Measurements from ENCODE around the gene CABYR.

The CABYR gene

DNA sequence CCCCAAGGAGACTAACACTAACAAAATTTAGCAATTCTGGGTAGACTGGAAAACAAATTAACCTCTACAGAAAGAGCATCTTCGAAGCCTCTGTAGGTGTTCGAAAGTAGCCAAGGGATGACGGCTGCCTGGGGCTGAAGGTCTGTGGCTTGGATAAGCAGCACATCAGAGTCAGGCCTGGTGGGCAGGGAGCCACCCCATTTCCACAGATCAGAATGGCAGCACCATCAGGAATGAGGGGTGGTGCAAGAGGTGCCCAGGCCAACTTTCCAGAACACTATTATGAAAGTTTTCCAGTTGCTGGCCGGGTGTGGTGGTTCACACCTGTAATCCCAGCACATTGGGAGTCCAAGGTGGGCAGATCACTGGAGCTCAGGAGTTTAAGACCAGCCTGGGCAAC lies 57.9 kb downstream of the CABYR start:
- H3K4me3 ChIP-seq (ENCODE audit: control insufficient read depth, low read depth, low read length): no peak overlapping the region
- no peak for DNase-seq (ENCODE audit: low read depth)
- TF ChIP-seq, protein P1, sequence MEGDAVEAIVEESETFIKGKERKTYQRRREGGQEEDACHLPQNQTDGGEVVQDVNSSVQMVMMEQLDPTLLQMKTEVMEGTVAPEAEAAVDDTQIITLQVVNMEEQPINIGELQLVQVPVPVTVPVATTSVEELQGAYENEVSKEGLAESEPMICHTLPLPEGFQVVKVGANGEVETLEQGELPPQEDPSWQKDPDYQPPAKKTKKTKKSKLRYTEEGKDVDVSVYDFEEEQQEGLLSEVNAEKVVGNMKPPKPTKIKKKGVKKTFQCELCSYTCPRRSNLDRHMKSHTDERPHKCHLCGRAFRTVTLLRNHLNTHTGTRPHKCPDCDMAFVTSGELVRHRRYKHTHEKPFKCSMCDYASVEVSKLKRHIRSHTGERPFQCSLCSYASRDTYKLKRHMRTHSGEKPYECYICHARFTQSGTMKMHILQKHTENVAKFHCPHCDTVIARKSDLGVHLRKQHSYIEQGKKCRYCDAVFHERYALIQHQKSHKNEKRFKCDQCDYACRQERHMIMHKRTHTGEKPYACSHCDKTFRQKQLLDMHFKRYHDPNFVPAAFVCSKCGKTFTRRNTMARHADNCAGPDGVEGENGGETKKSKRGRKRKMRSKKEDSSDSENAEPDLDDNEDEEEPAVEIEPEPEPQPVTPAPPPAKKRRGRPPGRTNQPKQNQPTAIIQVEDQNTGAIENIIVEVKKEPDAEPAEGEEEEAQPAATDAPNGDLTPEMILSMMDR (IDR thresholded peaks at IDR 0.05; ENCODE audit: control insufficient read depth, insufficient read depth, low read depth, low read length, missing control alignments): no peak

DNA sequence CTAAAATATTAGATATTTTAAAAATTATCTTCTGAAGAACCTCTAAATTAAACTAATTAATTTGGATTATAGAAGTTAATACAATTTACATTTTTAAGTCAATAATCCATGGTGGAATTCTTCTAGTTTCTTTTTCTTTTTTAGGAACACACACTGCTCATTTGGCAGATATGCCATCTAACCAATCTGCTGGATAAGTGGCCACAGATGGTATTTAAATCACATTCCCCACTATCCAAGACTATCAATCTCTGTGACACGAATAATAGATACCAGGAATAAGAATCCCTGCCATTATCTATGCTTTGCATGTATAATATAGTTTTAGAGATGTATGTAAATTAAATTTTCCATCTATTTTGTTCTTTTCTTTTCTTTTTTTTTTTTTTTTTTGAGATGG lies 58.5 kb downstream of the CABYR start:
- H3K4me3 ChIP-seq (ENCODE audit: control insufficient read depth, low read depth, low read length): no peak overlapping the region
- no peak for DNase-seq (ENCODE audit: low read depth)
- TF ChIP-seq, protein P1 (IDR thresholded peaks at IDR 0.05; ENCODE audit: control insufficient read depth, insufficient read depth, low read depth, low read length, missing control alignments): no peak

DNA sequence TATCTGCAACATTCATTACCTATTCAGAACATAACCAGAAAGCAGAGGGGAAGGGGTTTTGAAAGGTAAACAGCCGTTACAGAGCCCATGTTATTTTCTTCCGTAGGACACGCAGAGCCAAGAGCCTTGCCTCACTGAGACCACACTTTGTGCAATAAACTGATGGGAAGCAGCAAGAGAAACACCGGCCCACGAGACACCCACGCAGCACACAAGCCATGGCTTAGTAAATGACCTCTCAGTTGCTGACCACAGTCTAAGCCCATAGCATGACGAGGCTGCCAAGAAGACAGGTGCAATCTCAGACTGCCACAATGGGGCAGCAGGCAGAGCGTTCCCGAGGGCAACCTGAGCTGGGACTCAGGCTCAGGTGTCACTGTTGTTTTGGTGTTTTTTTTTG lies 59.6 kb downstream of the CABYR start:
- no peak for DNase-seq (ENCODE audit: low read depth)
- TF ChIP-seq, protein P1 (IDR thresholded peaks at IDR 0.05; ENCODE audit: control insufficient read depth, insufficient read depth, low read depth, low read length, missing control alignments): no peak
- H3K4me3 ChIP-seq (ENCODE audit: control insufficient read depth, low read depth, low read length): no peak overlapping the region

DNA sequence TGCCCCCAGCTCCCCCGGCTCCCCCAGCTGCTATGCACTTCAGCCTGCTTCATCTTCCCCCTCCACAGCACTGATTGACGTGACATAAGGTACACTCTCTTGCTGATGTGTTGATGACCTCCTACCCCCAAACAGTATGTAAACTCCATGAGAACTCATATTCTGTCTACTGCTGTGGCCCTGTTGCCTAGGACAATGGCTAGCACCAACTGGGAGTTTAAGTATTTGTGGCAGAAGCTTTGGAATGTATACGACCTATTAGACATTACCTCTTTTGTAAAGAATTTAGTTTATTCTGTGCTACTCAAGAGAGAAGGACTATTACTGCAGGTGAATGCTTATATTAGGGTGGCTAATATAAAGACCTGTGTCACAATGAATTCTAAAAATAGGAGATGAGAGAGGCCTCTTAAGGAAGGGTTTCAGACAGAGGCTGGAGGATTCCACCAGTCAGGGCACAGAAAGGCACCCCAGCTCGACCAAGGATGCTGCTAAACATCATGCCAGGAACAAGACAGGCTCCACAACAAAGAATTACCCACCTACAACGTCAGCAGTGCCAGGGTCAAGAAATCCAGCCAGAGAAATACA lies 60.6 kb downstream of the CABYR start:
- no peak overlapping the region for H3K4me3 ChIP-seq (ENCODE audit: control insufficient read depth, low read depth, low read length)
- TF ChIP-seq, protein P1 (IDR thresholded peaks at IDR 0.05; ENCODE audit: control insufficient read depth, insufficient read depth, low read depth, low read length, missing control alignments): no peak
- no peak for DNase-seq (ENCODE audit: low read depth)

DNA sequence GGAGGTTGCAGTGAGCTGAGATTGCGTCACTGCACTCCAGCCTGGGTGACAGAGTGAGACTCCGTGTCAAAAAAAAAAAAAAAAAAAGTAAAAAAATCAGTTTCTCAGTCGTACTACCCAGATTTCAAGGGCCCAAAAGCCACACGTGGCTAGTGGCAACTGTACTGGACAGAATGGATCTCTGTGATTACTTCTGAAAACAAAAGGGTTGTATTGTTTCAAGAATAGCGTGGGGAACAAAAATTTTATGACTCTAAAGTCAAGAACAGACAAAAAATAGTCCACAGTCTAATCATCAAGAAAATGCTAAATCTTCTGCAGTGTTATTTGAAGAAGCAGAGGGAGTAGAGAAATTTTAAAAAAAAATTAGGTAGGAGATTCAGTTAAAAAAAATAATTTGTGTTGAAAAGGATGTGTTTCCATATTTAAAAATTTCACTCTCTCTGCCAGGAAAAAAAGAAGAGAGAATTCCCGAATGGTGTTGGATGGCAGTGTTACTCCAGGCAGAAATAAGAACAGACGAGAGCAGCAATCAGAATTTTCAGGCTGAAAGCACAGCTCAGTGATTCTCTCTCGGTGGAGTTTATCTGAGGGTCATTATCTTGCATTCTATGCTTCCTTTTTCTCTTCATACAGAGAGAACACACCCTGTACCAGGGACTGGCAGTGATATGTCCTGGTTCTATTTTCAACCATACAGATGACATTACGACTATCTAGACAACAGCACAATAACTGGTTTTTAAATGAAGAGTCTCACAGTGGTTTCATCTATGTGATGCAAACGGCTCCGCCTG lies 61.8 kb downstream of the CABYR start:
- TF ChIP-seq, protein P1 (IDR thresholded peaks at IDR 0.05; ENCODE audit: control insufficient read depth, insufficient read depth, low read depth, low read length, missing control alignments): no peak

DNA sequence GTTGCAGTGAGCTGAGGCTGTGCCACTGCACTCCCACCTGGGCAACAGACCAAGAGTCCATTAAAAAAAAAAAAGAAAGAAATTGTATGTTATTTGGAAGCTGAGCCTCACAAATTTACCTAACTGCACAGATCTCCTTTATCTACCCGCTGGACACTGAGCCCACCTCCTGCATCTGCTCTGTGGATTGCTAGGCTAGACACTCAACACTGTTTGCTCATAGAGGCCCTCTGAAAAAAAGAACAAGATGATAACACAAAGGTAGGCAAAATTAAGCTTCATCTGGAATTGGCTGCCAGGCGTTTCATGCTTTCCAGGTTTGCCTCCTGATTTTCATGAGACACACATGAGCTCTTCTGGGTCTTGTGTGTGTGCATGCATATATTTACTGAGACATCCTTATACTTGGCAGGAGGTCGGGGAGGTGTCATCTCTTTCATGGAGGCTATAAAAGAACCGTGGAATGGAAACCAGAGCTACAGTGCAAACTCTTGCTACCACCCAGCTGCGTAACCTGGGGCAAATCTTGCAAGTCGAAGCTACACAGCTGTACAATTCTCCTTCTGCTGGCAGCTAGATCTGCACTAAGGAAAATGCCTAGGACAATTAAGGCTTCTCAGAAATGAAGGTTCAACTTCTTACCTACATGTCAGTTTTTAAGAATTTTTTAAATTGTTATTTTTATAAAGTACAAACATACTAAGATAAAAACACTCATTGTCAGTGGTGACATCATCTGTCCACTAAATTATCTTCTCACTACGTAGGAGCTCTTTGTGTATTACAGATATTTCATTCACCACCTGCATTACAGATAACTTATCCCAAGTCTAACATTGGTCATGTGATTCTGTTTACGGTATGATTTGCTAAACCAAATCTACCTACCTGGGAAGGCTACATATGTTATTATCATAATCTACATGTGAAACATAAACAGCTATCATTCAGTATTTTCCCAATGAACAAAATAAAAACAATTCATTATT lies 63.1 kb downstream of the CABYR start:
- no peak overlapping the region for H3K4me3 ChIP-seq (ENCODE audit: control insufficient read depth, low read depth, low read length)
- no peak for DNase-seq (ENCODE audit: low read depth)
- TF ChIP-seq, protein P1 (IDR thresholded peaks at IDR 0.05; ENCODE audit: control insufficient read depth, insufficient read depth, low read depth, low read length, missing control alignments): no peak

More for the DNA sequence above, 61.8 kb downstream of the CABYR start:
- no peak for DNase-seq (ENCODE audit: low read depth)
- no peak overlapping the region for H3K4me3 ChIP-seq (ENCODE audit: control insufficient read depth, low read depth, low read length)
